HEK293T (cell line): ENCODE measurements around the gene FOXC1.

Source experiments
- CTCF ChIA-PET: fragments of 350-600 bp; formaldehyde crosslinking; extraction: SDS; loops from one replicate; lab custom pipeline; 2021; ENCODE audit warnings: antibody characterized with exemption, inconsistent platforms; lab: Yijun Ruan, JAX
- POLR2A ChIA-PET: fragments of 350-600 bp; formaldehyde crosslinking; extraction: SDS; loops from one replicate; lab custom pipeline; 2020; ENCODE audit warnings: antibody characterized with exemption, inconsistent platforms; lab: Yijun Ruan, JAX
- DNase-seq: peaks from one replicate; pipeline ENCODE4 v3.0.0; 2012; ENCODE audit warnings: mixed read lengths; ENCODE audit errors: extremely low spot score
- ARNT ChIP-seq: fragments of 450-650 bp; IDR thresholded peaks from 2 replicates; pipeline ENCODE4 v1.6.1; 2017; ENCODE audit warnings: mild to moderate bottlenecking
- BHLHE40 ChIP-seq: fragments of 450-650 bp; IDR thresholded peaks from 2 replicates; pipeline ENCODE4 v1.6.1; 2016; ENCODE audit warnings: mild to moderate bottlenecking, moderate library complexity, borderline replicate concordance
- CTBP1 ChIP-seq: fragments of 450-650 bp; IDR thresholded peaks from 2 replicates; pipeline ENCODE4 v1.6.1; 2016; ENCODE audit warnings: borderline replicate concordance
- ELF4 ChIP-seq: fragments of 450-650 bp; IDR thresholded peaks from 2 replicates; pipeline ENCODE4 v1.6.1; 2017; ENCODE audit warnings: antibody characterized with exemption
- FOXA1 ChIP-seq: fragments of 450-650 bp; IDR thresholded peaks from 2 replicates; pipeline ENCODE4 v1.6.1; 2016; ENCODE audit warnings: mild to moderate bottlenecking
- FOXK2 ChIP-seq: fragments of 450-650 bp; IDR thresholded peaks from 2 replicates; pipeline ENCODE4 v1.6.1; 2016; ENCODE audit warnings: mild to moderate bottlenecking
- FOXM1 ChIP-seq: fragments of 450-650 bp; IDR thresholded peaks from 2 replicates; pipeline ENCODE4 v1.6.1; 2017; ENCODE audit warnings: mild to moderate bottlenecking, borderline replicate concordance
- HDGF ChIP-seq: fragments of 450-650 bp; IDR thresholded peaks from 2 replicates; pipeline ENCODE4 v1.6.1; 2017; ENCODE audit warnings: antibody characterized with exemption, borderline replicate concordance
- L3MBTL2 ChIP-seq: fragments of 450-650 bp; conservative IDR thresholded peaks from 2 replicates; pipeline ENCODE4 v1.6.1; 2016; ENCODE audit warnings: mild to moderate bottlenecking
- LEF1 ChIP-seq: fragments of 450-650 bp; IDR thresholded peaks from 2 replicates; pipeline ENCODE4 v1.6.1; 2017; ENCODE audit warnings: mild to moderate bottlenecking, borderline replicate concordance
- NFRKB ChIP-seq: fragments of 450-650 bp; IDR thresholded peaks from 2 replicates; pipeline ENCODE4 v1.6.1; 2016; ENCODE audit warnings: mild to moderate bottlenecking, moderate library complexity
- SP1 ChIP-seq: fragments of 450-650 bp; IDR thresholded peaks from 2 replicates; pipeline ENCODE4 v1.6.1; 2017
- SUZ12 ChIP-seq: fragments of 450-650 bp; IDR thresholded peaks from 2 replicates; pipeline ENCODE4 v1.6.1; 2016; ENCODE audit warnings: mild to moderate bottlenecking
- TARDBP ChIP-seq: fragments of 450-650 bp; IDR thresholded peaks from 2 replicates; pipeline ENCODE4 v1.6.1; 2016
- ZNF384 ChIP-seq: fragments of 450-650 bp; IDR thresholded peaks from 2 replicates; pipeline ENCODE4 v1.6.1; 2016
- TF ChIP-seq, protein P1 (sequence below): fragments of 450-650 bp; IDR thresholded peaks from 2 replicates; pipeline ENCODE4 v1.6.1; 2016

FOXC1 gene

DNA sequence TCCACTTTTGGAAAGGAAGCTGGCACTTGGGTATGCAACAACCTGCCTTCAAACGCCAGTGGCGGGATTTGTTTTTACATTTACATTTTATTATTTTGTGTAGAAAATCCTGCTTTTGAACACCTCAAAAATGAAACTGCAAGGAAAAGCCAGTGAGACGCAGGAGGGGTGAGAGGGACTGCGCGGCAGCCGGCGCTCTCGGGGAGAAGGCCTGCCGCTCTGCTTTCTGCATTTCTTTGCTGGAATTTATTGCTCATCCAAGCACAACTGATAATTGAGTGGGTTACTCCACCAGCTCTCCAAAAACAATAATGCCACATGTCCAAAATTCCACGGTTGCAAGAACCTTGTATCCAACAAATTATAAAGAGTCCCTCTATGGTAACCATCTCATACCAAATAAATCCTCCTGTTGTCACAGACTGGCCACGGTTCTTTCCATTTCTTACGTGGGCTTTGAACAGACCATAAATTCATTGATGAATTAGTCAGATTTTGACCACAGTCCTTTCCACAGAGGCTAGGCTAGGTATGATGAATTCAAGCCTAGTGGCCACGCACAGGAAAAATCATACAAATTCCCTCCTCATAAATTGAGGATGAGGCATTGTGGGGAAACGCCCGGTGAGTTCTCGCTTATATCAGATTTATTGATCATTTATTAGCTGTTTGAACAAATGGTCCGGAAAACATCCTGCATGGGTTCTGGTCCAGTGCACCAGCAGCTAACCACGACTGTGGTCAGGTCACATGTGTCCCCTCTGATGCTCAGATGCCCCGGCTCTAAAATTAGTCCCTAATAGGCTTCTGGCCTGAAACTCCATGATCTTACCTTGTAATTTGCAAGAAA lies 31.6 kb upstream of the FOXC1 start:
- ChIA-PET POLR2A (no interaction called here), CTCF (interaction anchor here (1.0 kb wide), 1 partner anchor 13 kb away, joined by 3 read pairs; no protein-coding TSS in a partner anchor)
- DNase-seq: no peak
- no peak for TF ChIP-seq CTBP1
- no peak for TF ChIP-seq ZNF384
- no peak for TF ChIP-seq NFRKB
- no peak for TF ChIP-seq L3MBTL2
- no peak for TF ChIP-seq BHLHE40
- no peak for TF ChIP-seq SP1
- no peak for TF ChIP-seq FOXA1
- TF ChIP-seq ELF4: no peak
- no peak for TF ChIP-seq HDGF
- no peak for TF ChIP-seq ARNT

DNA sequence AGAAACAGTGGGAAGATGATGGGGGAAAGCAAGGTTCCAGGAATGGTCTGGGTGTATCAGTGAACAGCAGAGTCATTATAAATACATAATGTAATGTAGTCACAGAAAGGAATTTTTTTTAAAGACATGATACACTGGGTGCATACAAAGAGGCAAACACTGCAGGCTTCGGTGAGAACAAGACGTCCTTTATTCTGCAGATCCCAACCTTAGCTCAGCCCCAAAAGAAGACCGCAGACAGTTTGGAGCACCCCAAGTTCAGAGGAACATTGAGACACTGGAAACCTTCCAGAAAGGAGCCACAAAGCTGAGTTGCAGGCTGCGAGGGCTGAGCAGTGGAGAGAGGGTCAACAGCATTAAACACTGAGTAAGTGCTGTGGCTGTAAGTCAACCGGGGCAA lies 30.6 kb upstream of the FOXC1 start:
- TF ChIP-seq, protein P1, sequence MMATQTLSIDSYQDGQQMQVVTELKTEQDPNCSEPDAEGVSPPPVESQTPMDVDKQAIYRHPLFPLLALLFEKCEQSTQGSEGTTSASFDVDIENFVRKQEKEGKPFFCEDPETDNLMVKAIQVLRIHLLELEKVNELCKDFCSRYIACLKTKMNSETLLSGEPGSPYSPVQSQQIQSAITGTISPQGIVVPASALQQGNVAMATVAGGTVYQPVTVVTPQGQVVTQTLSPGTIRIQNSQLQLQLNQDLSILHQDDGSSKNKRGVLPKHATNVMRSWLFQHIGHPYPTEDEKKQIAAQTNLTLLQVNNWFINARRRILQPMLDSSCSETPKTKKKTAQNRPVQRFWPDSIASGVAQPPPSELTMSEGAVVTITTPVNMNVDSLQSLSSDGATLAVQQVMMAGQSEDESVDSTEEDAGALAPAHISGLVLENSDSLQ: no peak
- TF ChIP-seq TARDBP: no peak
- TF ChIP-seq CTBP1: no peak
- TF ChIP-seq NFRKB: no peak
- no peak for TF ChIP-seq FOXM1
- TF ChIP-seq ELF4: no peak
- TF ChIP-seq SP1: no peak
- no peak for TF ChIP-seq SUZ12
- no peak for TF ChIP-seq LEF1
- no peak for TF ChIP-seq HDGF
- TF ChIP-seq FOXA1: no peak
- no peak for DNase-seq
- CTCF ChIA-PET: interaction anchor here (0.6 kb wide), 1 partner anchor 390 kb away, joined by 3 read pairs; no protein-coding TSS in a partner anchor
- POLR2A ChIA-PET: no interaction called here

DNA sequence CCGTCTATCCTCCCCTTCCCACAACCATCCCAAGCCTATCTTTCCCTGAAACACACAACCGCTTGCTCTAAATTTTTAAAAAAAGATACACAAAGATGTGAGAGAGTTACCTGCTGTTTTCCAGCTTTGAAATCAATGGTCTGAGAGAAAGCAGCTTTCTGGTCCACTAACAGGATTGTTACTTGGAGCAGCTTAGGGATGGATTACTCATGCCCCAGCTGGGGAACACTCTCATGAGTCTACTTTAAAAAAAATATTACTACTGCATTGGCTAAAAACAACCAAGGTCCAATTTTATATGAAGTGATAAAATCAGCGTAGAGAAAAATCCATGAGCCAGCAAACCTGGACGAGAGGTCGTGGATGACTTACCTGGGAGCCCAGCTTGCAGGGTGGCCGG lies 29.6 kb upstream of the FOXC1 start:
- CTCF ChIA-PET: no interaction called here
- TF ChIP-seq FOXK2: no peak
- no peak for TF ChIP-seq SUZ12
- TF ChIP-seq CTBP1: no peak
- TF ChIP-seq ZNF384: no peak
- no peak for TF ChIP-seq SP1
- no peak for TF ChIP-seq TARDBP
- TF ChIP-seq HDGF: no peak
- TF ChIP-seq ELF4: no peak
- no peak for TF ChIP-seq ARNT
- TF ChIP-seq L3MBTL2: no peak
- no peak for TF ChIP-seq LEF1
- no peak for TF ChIP-seq BHLHE40
- TF ChIP-seq, protein P1: no peak
- no peak for TF ChIP-seq FOXM1
- no peak for TF ChIP-seq FOXA1
- no peak for TF ChIP-seq NFRKB
- DNase-seq: no peak
- POLR2A ChIA-PET: no interaction called here

DNA sequence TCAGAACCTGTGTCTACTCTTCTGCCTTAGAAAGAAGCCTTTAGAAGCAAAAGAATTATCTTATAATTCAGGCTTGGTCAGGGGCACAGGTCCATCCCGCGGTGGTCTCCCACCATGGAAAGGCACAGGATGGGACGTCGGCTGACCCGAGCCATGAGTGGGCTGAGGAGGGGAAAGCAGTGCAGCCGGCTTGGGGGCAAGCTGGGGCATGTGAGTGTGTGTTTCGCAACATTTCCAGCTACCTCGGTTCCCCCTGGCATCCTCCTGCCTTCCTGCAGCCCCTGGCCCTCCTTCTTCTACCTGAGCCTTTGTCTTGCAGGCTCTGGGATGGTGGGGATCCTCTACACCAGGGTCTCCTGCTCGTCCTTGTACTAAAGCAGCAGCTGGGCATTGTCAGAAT lies 29.1 kb upstream of the FOXC1 start:
- POLR2A ChIA-PET: no interaction called here
- TF ChIP-seq LEF1: no peak
- no peak for TF ChIP-seq CTBP1
- CTCF ChIA-PET: no interaction called here

DNA sequence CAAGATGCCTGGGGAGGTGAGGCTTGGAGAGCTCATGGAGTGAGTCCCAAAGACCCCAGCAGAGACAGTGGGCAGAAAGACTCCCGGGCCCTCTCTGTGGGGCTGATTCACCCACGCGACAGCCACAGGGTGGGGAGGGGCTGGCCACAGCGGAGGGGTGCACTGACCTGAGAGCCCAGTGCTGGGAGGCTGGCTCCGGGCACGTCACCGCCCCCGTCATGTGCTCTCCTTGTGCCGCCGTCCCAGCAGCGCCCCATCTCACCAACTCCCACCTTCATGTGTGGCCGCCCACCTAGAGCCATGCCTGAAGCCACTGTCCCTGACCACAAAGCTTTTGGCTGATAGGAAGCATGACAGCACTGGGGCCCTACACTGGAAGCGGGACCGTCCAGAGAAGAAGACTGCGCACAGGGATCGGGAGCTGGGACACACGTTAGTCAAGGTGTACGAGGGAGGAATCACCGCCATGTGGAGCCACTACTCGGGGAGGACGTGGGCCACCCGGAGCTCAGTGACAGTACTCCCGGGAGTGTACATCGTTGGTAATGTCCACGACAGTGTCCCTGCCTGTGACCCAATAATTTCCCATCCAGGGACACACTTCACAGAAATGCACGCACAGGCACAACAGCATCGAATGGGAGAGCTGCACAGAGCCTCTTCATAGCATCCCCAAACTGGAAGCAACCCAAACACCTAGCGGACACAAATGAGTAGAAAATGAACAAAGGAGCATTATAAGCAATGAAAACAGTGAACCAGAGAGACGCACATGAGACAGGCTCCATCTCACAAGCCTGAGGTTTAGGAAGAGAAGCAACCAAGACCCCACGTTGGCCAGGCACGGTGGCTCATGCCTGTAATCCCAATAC lies 28.4 kb upstream of the FOXC1 start:
- CTCF ChIA-PET: no interaction called here
- TF ChIP-seq FOXK2 (no peak), ELF4 (no peak), HDGF (no peak), NFRKB (no peak), FOXA1 (no peak)
- POLR2A ChIA-PET: no interaction called here
- no peak for DNase-seq

More for the DNA sequence above, 29.1 kb upstream of the FOXC1 start:
- DNase-seq: no peak

DNA sequence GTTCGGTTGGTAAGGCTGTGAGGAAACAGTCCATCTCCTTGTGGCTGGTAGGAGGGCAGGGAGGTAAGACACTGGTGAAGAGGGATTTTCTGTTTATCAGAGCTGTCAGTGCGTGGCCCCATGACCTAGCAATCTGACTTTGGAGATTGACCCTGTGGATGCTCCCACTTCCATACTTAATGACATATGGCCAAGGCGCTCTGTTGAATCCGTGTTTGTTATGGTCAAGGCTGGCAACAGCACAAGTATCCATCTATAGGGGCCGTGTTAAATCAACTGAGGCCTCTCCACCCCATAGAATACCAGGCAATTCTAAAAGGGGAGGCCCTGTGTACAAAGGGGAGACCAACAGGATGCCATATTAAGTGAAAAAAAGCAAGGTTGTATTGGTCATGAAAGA lies 25.6 kb upstream of the FOXC1 start:
- ChIA-PET CTCF (no interaction called here), POLR2A (no interaction called here)
- no peak for DNase-seq
- TF ChIP-seq BHLHE40: no peak
- no peak for TF ChIP-seq SUZ12
- no peak for TF ChIP-seq CTBP1
